Measurements from ENCODE around the gene MGST2.

GRCh38 chr4:139684351-139684750 is 18.7 kb downstream of the MGST2 start:
- TF ChIP-seq CTCF (IDR thresholded peaks at IDR 0.05; ENCODE audit: insufficient read depth, low read depth, low read length) (no peak), EZH2 (IDR thresholded peaks at IDR 0.05; ENCODE audit: insufficient read depth, low read length) (no peak)
